OCI-LY1 (cell line): ENCODE measurements around the gene UBE2K.
"Not testable (repeated sequence)": the region's sequence is repeated elsewhere in the genome, so short reads cannot be mapped to it uniquely, and the experiment has no call there.

Experiments
- H2AFZ ChIP-seq: fragments of 200-600 bp; sonication (generic), shearing (Covaris generic); 2 replicates; pipeline ENCODE4 v1.6.0; 2014; ENCODE audit warnings: antibody characterized with exemption, mild to moderate bottlenecking, low read length
- H3F3A ChIP-seq: fragments of 200-600 bp; sonication (generic), shearing (Covaris generic); 2 replicates; pipeline ENCODE4 v1.6.0; 2014; ENCODE audit warnings: mild to moderate bottlenecking, antibody characterized with exemption, low read length, moderate library complexity; ENCODE audit not compliant: insufficient read depth
- H3K27ac ChIP-seq: fragments of 200-600 bp; sonication (generic); 2 replicates; pipeline ENCODE4 v1.5.1; 2014; ENCODE audit warnings: low read length, mixed run types, mild to moderate bottlenecking, low read depth; ENCODE audit not compliant: poor library complexity, severe bottlenecking
- H3K27me3 ChIP-seq: fragments of 200-600 bp; sonication (generic); 2 replicates; pipeline ENCODE4 v1.6.0; 2014; ENCODE audit warnings: antibody characterized with exemption, mild to moderate bottlenecking, low read length, moderate library complexity; ENCODE audit not compliant: insufficient read depth
- H3K36me3 ChIP-seq: fragments of 200-600 bp; sonication (generic); 2 replicates; pipeline ENCODE4 v1.6.1; 2014; ENCODE audit warnings: mild to moderate bottlenecking, antibody characterized with exemption, low read length, moderate library complexity, mixed read lengths; ENCODE audit not compliant: insufficient read depth
- H3K4me1 ChIP-seq: fragments of 200-600 bp; sonication (generic); 2 replicates; pipeline ENCODE4 v1.5.1; 2014; ENCODE audit warnings: mild to moderate bottlenecking, low read length, moderate library complexity; ENCODE audit not compliant: insufficient read depth, severe bottlenecking
- H3K4me2 ChIP-seq: fragments of 200-600 bp; sonication (generic), shearing (Covaris generic); 2 replicates; pipeline ENCODE4 v1.6.1; 2014; ENCODE audit warnings: low read length
- H3K4me3 ChIP-seq: fragments of 200-600 bp; sonication (generic); 2 replicates; pipeline ENCODE4 v1.5.1; 2014; ENCODE audit warnings: low read length, low read depth, mild to moderate bottlenecking, mixed read lengths; ENCODE audit not compliant: poor library complexity, severe bottlenecking
- H3K79me2 ChIP-seq: fragments of 200-600 bp; shearing (Covaris generic); 2 replicates; pipeline ENCODE4 v1.6.1; 2016; ENCODE audit warnings: mixed run types, low read length, mixed read lengths; ENCODE audit not compliant: insufficient read depth
- H3K9ac ChIP-seq: fragments of 200-600 bp; sonication (generic), shearing (Covaris generic); 2 replicates; pipeline ENCODE4 v1.6.1; 2014; ENCODE audit warnings: mild to moderate bottlenecking, low read length, mixed read lengths
- H3K9me2 ChIP-seq: fragments of 200-600 bp; sonication (generic), shearing (Covaris generic); 2 replicates; pipeline ENCODE4 v1.6.1; 2014; ENCODE audit warnings: low read depth, mild to moderate bottlenecking, low read length, mixed read lengths
- H3K9me3 ChIP-seq: fragments of 200-600 bp; shearing (Covaris generic); 2 replicates; pipeline ENCODE4 v1.6.1; 2014; ENCODE audit warnings: low read length, mixed read lengths
- H4K20me1 ChIP-seq: fragments of 200-600 bp; sonication (generic), shearing (Covaris generic); 2 replicates; pipeline ENCODE4 v1.6.0; 2016; ENCODE audit warnings: mild to moderate bottlenecking, low read length; ENCODE audit not compliant: insufficient read depth
- CTCF ChIP-seq: fragments of 200-600 bp; sonication (generic), shearing (Covaris generic); IDR thresholded peaks from 2 replicates; pipeline ENCODE4 v1.5.1; 2017; ENCODE audit warnings: mild to moderate bottlenecking, antibody characterized with exemption, low read length, moderate library complexity, mixed read lengths
- EZH2 ChIP-seq: fragments of 200-600 bp; sonication (generic), shearing (Covaris generic); IDR thresholded peaks from 2 replicates; pipeline ENCODE4 v1.8.0; 2017; ENCODE audit warnings: borderline replicate concordance, mixed run types, mild to moderate bottlenecking, antibody characterized with exemption, low read length, moderate library complexity, mixed read lengths

The UBE2K gene

GRCh38 chr4:39812500-39812899 lies 114.6 kb downstream of the UBE2K start:
- H3K9me2 ChIP-seq, result no peaks in the 10 kb centered on the region
- no peaks in the 10 kb centered on the region for H3K27me3 ChIP-seq
- no peak overlapping the region for H3K4me3 ChIP-seq
- H3K9me3 ChIP-seq, result no peaks in the 10 kb centered on the region
- no peaks in the 10 kb centered on the region for H3K36me3 ChIP-seq
- no peak for TF ChIP-seq EZH2
- TF ChIP-seq CTCF, result no peak
- no peaks in the 10 kb centered on the region for H3K79me2 ChIP-seq
- no peak overlapping the region for H3K4me2 ChIP-seq
- no peaks in the 10 kb centered on the region for H4K20me1 ChIP-seq
- H3K4me1 ChIP-seq, result no peaks in the 10 kb centered on the region
- no peak overlapping the region for H3K27ac ChIP-seq
- H2AFZ ChIP-seq, result no peak overlapping the region
- H3K9ac ChIP-seq, result no peak overlapping the region
- H3F3A ChIP-seq, result no peaks in the 10 kb centered on the region

GRCh38 chr4:39813033-39813432 lies 115.1 kb downstream of the UBE2K start:
- not testable (repeated sequence) for H3K4me2 ChIP-seq, H3K36me3 ChIP-seq, H3K27ac ChIP-seq, H3K4me3 ChIP-seq, H2AFZ ChIP-seq, H3F3A ChIP-seq, H3K4me1 ChIP-seq, H3K79me2 ChIP-seq, H3K9me3 ChIP-seq, H4K20me1 ChIP-seq, H3K9me2 ChIP-seq, H3K27me3 ChIP-seq, H3K9ac ChIP-seq

- not testable (repeated sequence) for H4K20me1 ChIP-seq, H3F3A ChIP-seq, H3K36me3 ChIP-seq, H3K9me3 ChIP-seq, H3K79me2 ChIP-seq, H2AFZ ChIP-seq, H3K27ac ChIP-seq, H3K4me1 ChIP-seq, H3K27me3 ChIP-seq, H3K9me2 ChIP-seq, H3K4me2 ChIP-seq, H3K9ac ChIP-seq, H3K4me3 ChIP-seq
Measured at GRCh38 chr4:39813761-39814160, 115.8 kb downstream of the UBE2K start.

- Histone ChIP-seq H3K4me3 (no peak overlapping the region), H2AFZ (no peak overlapping the region), H3K9me2 (no peaks in the 10 kb centered on the region), H3K9me3 (no peaks in the 10 kb centered on the region), H3K4me2 (no peak overlapping the region), H3K9ac (no peak overlapping the region), H3K4me1 (no peaks in the 10 kb centered on the region), H3F3A (no peaks in the 10 kb centered on the region), H4K20me1 (no peaks in the 10 kb centered on the region), H3K79me2 (no peaks in the 10 kb centered on the region), H3K27ac (no peak overlapping the region), H3K27me3 (no peaks in the 10 kb centered on the region), H3K36me3 (no peaks in the 10 kb centered on the region)
- TF ChIP-seq CTCF (no peak), EZH2 (no peak)
Measured at GRCh38 chr4:39814403-39815185, 116.7 kb downstream of the UBE2K start.
